GM12878 (cell line): ENCODE measurements around the gene RNF40. TPM values are rescaled to one million over a fixed set of nuclear protein-coding genes. Genes with fewer than 3 reads are reported as not detected.

Experiments used
- CEBPB ChIP-seq, 2 experiments: fragments of 150-350 bp in 1 of 2; IDR thresholded peaks; 2 replicates each; pipeline ENCODE4 v1.6.1; 2012 to 2014; ENCODE audit warnings: low read depth in 2 of 2, low read length in 2 of 2, borderline replicate concordance in 1 of 2, inconsistent platforms in 1 of 2
- CREB1 ChIP-seq: IDR thresholded peaks from 2 replicates; pipeline ENCODE4 v1.6.1; 2012; ENCODE audit warnings: low read depth, mild to moderate bottlenecking, inconsistent platforms
- E2F4 ChIP-seq: IDR thresholded peaks from 2 replicates; pipeline ENCODE4 v1.6.1; 2012; ENCODE audit warnings: low read depth, low read length, improper control_type of control experiment
- EED ChIP-seq: sonication (generic); IDR thresholded peaks from 2 replicates; pipeline ENCODE4 v1.6.1; 2016; ENCODE audit warnings: antibody characterized with exemption, low read depth
- ESRRA ChIP-seq: IDR thresholded peaks from 2 replicates; pipeline ENCODE4 v1.6.1; 2012; ENCODE audit warnings: mild to moderate bottlenecking, low read length, improper control_type of control experiment
- HCFC1 ChIP-seq: fragments of 150-350 bp; IDR thresholded peaks from 2 replicates; pipeline ENCODE4 v1.6.1; 2014; ENCODE audit warnings: low read length
- IKZF2 ChIP-seq, 2 experiments: fragments of 450-650 bp; IDR thresholded peaks; 2 replicates each; pipeline ENCODE4 v1.6.1; 2017; ENCODE audit warnings: mild to moderate bottlenecking in 2 of 2, moderate library complexity in 2 of 2
- JUNB ChIP-seq: IDR thresholded peaks from 2 replicates; pipeline ENCODE4 v1.6.1; 2016; ENCODE audit warnings: antibody characterized with exemption, mild to moderate bottlenecking
- NR2C1 ChIP-seq: fragments of 450-650 bp; IDR thresholded peaks from 2 replicates; pipeline ENCODE4 v1.6.1; 2017; ENCODE audit warnings: antibody characterized with exemption, mild to moderate bottlenecking, moderate library complexity
- SIN3A ChIP-seq: IDR thresholded peaks from 2 replicates; pipeline ENCODE4 v1.6.1; 2012; ENCODE audit warnings: low read depth, low read length, improper control_type of control experiment
- YBX1 ChIP-seq: fragments of 450-650 bp; IDR thresholded peaks from 2 replicates; pipeline ENCODE4 v1.6.1; 2016; ENCODE audit warnings: antibody characterized with exemption
- ZNF687 ChIP-seq: fragments of 450-650 bp; IDR thresholded peaks from 2 replicates; pipeline ENCODE4 v1.6.1; 2017; ENCODE audit warnings: mild to moderate bottlenecking, moderate library complexity
- polyA plus RNA-seq, 11 experiments: library from polyadenylated mRNA; depleted of rRNA in 4 of 11; unstranded in 6 of 11; stranded (reverse) in 5 of 11; fragments of >200 nt; fragmentation: Nextera tagmentation in 4 of 11; fragmentation: Illumina TruSeq in 1 of 11; extraction: Ambion mirVana in 4 of 11; extraction: Trizol in 1 of 11; gene quantifications; 1 replicate in 1 of 11; 2 replicates in 10 of 11; pipeline versions ENCODE4 v1.2.1 to v1.2.3, GENCODE V29; 2011 to 2016; ENCODE audit warnings: inconsistent platforms in 2 of 11, missing spikeins in 2 of 11, low read depth in 1 of 11
- total RNA-seq, 4 experiments: library from RNA; depleted of rRNA in 3 of 4; stranded (reverse); fragments of >200 nt in 3 of 4; fragmentation: Illumina TruSeq in 1 of 4; extraction: Trizol in 1 of 4; gene quantifications; 2 replicates each; pipeline versions ENCODE4 v1.2.1 to v1.2.3, GENCODE V29; 2013 to 2021
- TF ChIP-seq, protein P1 (sequence below): fragments of 450-650 bp; IDR thresholded peaks from 2 replicates; pipeline ENCODE4 v1.6.1; 2017; ENCODE audit warnings: mild to moderate bottlenecking, moderate library complexity

RNF40 gene
- total and polyA plus RNA-seq, 10 of the 15 experiments (the other 5 are each of a cell fraction or from before 2014, with no cell fraction given), result 3.7 to 97.6 (median 58.4) TPM

- TF ChIP-seq EED, result no peak
- no peak for TF ChIP-seq CEBPB (IDR thresholded peaks at IDR 0.05; ENCODE audit: borderline replicate concordance in 1 of 2, low read depth in 2 of 2, low read length in 2 of 2)
- TF ChIP-seq IKZF2 (IDR thresholded peaks at IDR 0.05), result no peak
- no peak for TF ChIP-seq HCFC1
- no peak for TF ChIP-seq SIN3A
- no peak for TF ChIP-seq ESRRA
- TF ChIP-seq, protein P1, sequence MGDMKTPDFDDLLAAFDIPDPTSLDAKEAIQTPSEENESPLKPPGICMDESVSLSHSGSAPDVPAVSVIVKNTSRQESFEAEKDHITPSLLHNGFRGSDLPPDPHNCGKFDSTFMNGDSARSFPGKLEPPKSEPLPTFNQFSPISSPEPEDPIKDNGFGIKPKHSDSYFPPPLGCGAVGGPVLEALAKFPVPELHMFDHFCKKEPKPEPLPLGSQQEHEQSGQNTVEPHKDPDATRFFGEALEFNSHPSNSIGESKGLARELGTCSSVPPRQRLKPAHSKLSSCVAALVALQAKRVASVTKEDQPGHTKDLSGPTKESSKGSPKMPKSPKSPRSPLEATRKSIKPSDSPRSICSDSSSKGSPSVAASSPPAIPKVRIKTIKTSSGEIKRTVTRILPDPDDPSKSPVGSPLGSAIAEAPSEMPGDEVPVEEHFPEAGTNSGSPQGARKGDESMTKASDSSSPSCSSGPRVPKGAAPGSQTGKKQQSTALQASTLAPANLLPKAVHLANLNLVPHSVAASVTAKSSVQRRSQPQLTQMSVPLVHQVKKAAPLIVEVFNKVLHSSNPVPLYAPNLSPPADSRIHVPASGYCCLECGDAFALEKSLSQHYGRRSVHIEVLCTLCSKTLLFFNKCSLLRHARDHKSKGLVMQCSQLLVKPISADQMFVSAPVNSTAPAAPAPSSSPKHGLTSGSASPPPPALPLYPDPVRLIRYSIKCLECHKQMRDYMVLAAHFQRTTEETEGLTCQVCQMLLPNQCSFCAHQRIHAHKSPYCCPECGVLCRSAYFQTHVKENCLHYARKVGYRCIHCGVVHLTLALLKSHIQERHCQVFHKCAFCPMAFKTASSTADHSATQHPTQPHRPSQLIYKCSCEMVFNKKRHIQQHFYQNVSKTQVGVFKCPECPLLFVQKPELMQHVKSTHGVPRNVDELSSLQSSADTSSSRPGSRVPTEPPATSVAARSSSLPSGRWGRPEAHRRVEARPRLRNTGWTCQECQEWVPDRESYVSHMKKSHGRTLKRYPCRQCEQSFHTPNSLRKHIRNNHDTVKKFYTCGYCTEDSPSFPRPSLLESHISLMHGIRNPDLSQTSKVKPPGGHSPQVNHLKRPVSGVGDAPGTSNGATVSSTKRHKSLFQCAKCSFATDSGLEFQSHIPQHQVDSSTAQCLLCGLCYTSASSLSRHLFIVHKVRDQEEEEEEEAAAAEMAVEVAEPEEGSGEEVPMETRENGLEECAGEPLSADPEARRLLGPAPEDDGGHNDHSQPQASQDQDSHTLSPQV, result no peak
- TF ChIP-seq JUNB, result no peak
- TF ChIP-seq ZNF687, result no peak
- no peak for TF ChIP-seq E2F4
- TF ChIP-seq NR2C1, result no peak
- TF ChIP-seq YBX1, result no peak
- 0 out of 2 replicates have a peak, but pooled peaks have one; percentile 41 for TF ChIP-seq CREB1
These were observed 13.3 kb upstream of the RNF40 start (continued) for GRCh38 chr16:30748634-30749445.
